GM13977 (cell line): ENCODE results near the gene PDE8A.

Experiments
- DNase-seq: peaks from one replicate; pipeline ENCODE4 v3.0.0; 2012; ENCODE audit warnings: low spot score
- CTCF ChIP-seq: IDR thresholded peaks from 2 replicates; pipeline ENCODE4 v1.5.1; 2012; ENCODE audit warnings: mild to moderate bottlenecking, control low read depth; ENCODE audit not compliant: insufficient read depth; ENCODE audit errors: extremely low read depth, missing control alignments
- in situ Hi-C: fragments of 300-500 bp; cut with MboI; formaldehyde crosslinking; loops from one replicate; pipeline ENCODE4 v1.12.0; 2022; ENCODE audit warnings: low sequenced_read_pairs, low pct_unique_long_range_greater_than_20kb, mixed read lengths, inconsistent platforms; ENCODE audit not compliant: unreplicated experiment

PDE8A gene

GRCh38 chr15:84981711-84982300, at the start of gene PDE8A:
TSS of gene PDE8A (plus strand) at chr15:84981856. CDS start at chr15:84982163, 307 bp downstream.
- no peak for TF ChIP-seq CTCF
- in situ Hi-C loops: no loop called here
- no peak for DNase-seq

- no peak for DNase-seq
- in situ Hi-C loops: no loop called here
- peak; percentile 16 for TF ChIP-seq CTCF
These were observed 46.5 kb upstream of the PDE8A start for GRCh38 chr15:84934942-84935729.

- in situ Hi-C loops: no loop called here
- no peak for TF ChIP-seq CTCF
- no peak for DNase-seq
These were observed 44.5 kb upstream of the PDE8A start for GRCh38 chr15:84937144-84937543.

- in situ Hi-C loops: no loop called here
- DNase-seq: no peak
- no peak for TF ChIP-seq CTCF
These were observed 42.9 kb upstream of the PDE8A start for GRCh38 chr15:84938726-84939125.

- no peak for TF ChIP-seq CTCF
- DNase-seq: no peak
- in situ Hi-C loops: loop anchor here (10.0 kb wide), 1 partner anchor 104 kb away; no protein-coding TSS in a partner anchor
These were observed 41.3 kb upstream of the PDE8A start for GRCh38 chr15:84940399-84940798.

- no peak for TF ChIP-seq CTCF
- in situ Hi-C loops: loop anchor here (10.0 kb wide), 1 partner anchor 102 kb away; no protein-coding TSS in a partner anchor
- DNase-seq: no peak
These were observed 39.2 kb upstream of the PDE8A start for GRCh38 chr15:84942456-84942855.
